ENCODE measurements around the gene SLC25A28. TPM values are rescaled to one million over a fixed set of nuclear protein-coding genes. Genes with fewer than 3 reads are reported as not detected.

Gene SLC25A28
- polyA plus RNA-seq, 1 donor from 2014 or later, result 79.9 TPM

- H2AFZ ChIP-seq (ENCODE audit: low read depth, low read length), result no peak overlapping the region
- H3F3A ChIP-seq (ENCODE audit: insufficient read depth, low read length, poor library complexity, severe bottlenecking), result no peaks in the 10 kb centered on the region
- H3K9me3 ChIP-seq (ENCODE audit: low read length), result no peaks in the 10 kb centered on the region
- no peak overlapping the region for H3K4me3 ChIP-seq (ENCODE audit: low read length)
- no peaks in the 10 kb centered on the region for H3K9me2 ChIP-seq (ENCODE audit: insufficient read depth, low read length)
- no peaks in the 10 kb centered on the region for H4K20me1 ChIP-seq (ENCODE audit: insufficient read depth)
- no peaks in the 10 kb centered on the region for H3K36me3 ChIP-seq (ENCODE audit: insufficient read depth, low read length)
- H3K9ac ChIP-seq (ENCODE audit: low read length), result no peak overlapping the region
- H3K27me3 ChIP-seq (ENCODE audit: insufficient read depth, low read depth, low read length), result no peaks in the 10 kb centered on the region
- no peaks in the 10 kb centered on the region for H3K79me2 ChIP-seq (replicated peaks; ENCODE audit: insufficient read depth, low read length)
- H3K27ac ChIP-seq (ENCODE audit: low read length), result no peak overlapping the region
- TF ChIP-seq MXI1 (conservative IDR thresholded peaks at IDR 0.05; ENCODE audit: poor library complexity, severe bottlenecking) (no peak), TAF1 (IDR thresholded peaks at IDR 0.05; ENCODE audit: low read depth) (no peak), RAD21 (conservative IDR thresholded peaks at IDR 0.05) (no peak), POLR2AphosphoS5 (IDR thresholded peaks at IDR 0.05) (no peak)
- no peak overlapping the region for H3K4me2 ChIP-seq (ENCODE audit: low read length)
Measured at GRCh38 chr10:99565166-99565565, 55.1 kb downstream of the SLC25A28 start.

DNA sequence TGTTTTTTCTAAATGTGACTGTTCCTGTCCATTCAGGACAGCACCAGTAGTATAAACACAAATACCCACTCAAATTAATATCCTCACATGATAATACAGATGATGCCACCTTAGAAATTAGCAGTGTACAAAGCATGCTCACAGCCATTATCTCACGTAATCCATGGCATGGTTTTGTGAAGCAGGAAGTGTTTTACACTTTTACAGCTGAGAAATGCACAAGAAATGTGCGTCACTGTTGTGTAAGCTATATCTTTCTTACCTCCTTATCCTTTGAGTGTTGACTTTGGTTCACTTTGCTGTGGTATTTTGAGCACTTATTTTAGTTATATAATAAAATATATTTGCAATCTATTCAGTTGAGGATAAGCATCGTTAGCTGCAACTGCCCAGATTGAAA, 55.9 kb downstream of the SLC25A28 start:
- H3K9ac ChIP-seq (ENCODE audit: low read length), result no peak overlapping the region
- H3K27me3 ChIP-seq (ENCODE audit: insufficient read depth, low read depth, low read length), result no peaks in the 10 kb centered on the region
- no peaks in the 10 kb centered on the region for H3K9me3 ChIP-seq (ENCODE audit: low read length)
- H3K4me2 ChIP-seq (ENCODE audit: low read length), result no peak overlapping the region
- no peak overlapping the region for H2AFZ ChIP-seq (ENCODE audit: low read depth, low read length)
- no peak overlapping the region for H3K27ac ChIP-seq (ENCODE audit: low read length)
- H4K20me1 ChIP-seq (ENCODE audit: insufficient read depth), result no peaks in the 10 kb centered on the region
- no peaks in the 10 kb centered on the region for H3K79me2 ChIP-seq (replicated peaks; ENCODE audit: insufficient read depth, low read length)
- H3F3A ChIP-seq (ENCODE audit: insufficient read depth, low read length, poor library complexity, severe bottlenecking), result no peaks in the 10 kb centered on the region
- H3K36me3 ChIP-seq (ENCODE audit: insufficient read depth, low read length), result no peaks in the 10 kb centered on the region
- H3K9me2 ChIP-seq (ENCODE audit: insufficient read depth, low read length), result no peaks in the 10 kb centered on the region
- no peak overlapping the region for H3K4me3 ChIP-seq (ENCODE audit: low read length)
- TF ChIP-seq, protein P1, sequence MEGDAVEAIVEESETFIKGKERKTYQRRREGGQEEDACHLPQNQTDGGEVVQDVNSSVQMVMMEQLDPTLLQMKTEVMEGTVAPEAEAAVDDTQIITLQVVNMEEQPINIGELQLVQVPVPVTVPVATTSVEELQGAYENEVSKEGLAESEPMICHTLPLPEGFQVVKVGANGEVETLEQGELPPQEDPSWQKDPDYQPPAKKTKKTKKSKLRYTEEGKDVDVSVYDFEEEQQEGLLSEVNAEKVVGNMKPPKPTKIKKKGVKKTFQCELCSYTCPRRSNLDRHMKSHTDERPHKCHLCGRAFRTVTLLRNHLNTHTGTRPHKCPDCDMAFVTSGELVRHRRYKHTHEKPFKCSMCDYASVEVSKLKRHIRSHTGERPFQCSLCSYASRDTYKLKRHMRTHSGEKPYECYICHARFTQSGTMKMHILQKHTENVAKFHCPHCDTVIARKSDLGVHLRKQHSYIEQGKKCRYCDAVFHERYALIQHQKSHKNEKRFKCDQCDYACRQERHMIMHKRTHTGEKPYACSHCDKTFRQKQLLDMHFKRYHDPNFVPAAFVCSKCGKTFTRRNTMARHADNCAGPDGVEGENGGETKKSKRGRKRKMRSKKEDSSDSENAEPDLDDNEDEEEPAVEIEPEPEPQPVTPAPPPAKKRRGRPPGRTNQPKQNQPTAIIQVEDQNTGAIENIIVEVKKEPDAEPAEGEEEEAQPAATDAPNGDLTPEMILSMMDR (IDR thresholded peaks at IDR 0.05; ENCODE audit: poor library complexity, severe bottlenecking), result no peak
- TF ChIP-seq, protein P2, sequence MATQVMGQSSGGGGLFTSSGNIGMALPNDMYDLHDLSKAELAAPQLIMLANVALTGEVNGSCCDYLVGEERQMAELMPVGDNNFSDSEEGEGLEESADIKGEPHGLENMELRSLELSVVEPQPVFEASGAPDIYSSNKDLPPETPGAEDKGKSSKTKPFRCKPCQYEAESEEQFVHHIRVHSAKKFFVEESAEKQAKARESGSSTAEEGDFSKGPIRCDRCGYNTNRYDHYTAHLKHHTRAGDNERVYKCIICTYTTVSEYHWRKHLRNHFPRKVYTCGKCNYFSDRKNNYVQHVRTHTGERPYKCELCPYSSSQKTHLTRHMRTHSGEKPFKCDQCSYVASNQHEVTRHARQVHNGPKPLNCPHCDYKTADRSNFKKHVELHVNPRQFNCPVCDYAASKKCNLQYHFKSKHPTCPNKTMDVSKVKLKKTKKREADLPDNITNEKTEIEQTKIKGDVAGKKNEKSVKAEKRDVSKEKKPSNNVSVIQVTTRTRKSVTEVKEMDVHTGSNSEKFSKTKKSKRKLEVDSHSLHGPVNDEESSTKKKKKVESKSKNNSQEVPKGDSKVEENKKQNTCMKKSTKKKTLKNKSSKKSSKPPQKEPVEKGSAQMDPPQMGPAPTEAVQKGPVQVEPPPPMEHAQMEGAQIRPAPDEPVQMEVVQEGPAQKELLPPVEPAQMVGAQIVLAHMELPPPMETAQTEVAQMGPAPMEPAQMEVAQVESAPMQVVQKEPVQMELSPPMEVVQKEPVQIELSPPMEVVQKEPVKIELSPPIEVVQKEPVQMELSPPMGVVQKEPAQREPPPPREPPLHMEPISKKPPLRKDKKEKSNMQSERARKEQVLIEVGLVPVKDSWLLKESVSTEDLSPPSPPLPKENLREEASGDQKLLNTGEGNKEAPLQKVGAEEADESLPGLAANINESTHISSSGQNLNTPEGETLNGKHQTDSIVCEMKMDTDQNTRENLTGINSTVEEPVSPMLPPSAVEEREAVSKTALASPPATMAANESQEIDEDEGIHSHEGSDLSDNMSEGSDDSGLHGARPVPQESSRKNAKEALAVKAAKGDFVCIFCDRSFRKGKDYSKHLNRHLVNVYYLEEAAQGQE (IDR thresholded peaks at IDR 0.05; ENCODE audit: borderline replicate concordance), result no peak
- TF ChIP-seq TAF1 (IDR thresholded peaks at IDR 0.05; ENCODE audit: low read depth), result no peak
- no peak for TF ChIP-seq RAD21 (conservative IDR thresholded peaks at IDR 0.05)
- no peak for TF ChIP-seq EP300 (conservative IDR thresholded peaks at IDR 0.05; ENCODE audit: poor library complexity, severe bottlenecking)
- TF ChIP-seq EZH2 (IDR thresholded peaks at IDR 0.05; ENCODE audit: borderline replicate concordance, insufficient read depth, low read length, poor library complexity, severe bottlenecking), result no peak
- no peak for TF ChIP-seq SMC3 (conservative IDR thresholded peaks at IDR 0.05; ENCODE audit: poor library complexity)
- no peak for TF ChIP-seq POLR2AphosphoS5 (IDR thresholded peaks at IDR 0.05)
- no peak for TF ChIP-seq MXI1 (conservative IDR thresholded peaks at IDR 0.05; ENCODE audit: poor library complexity, severe bottlenecking)

GRCh38 chr10:99562631-99563030, 57.6 kb downstream of the SLC25A28 start:
- no peaks in the 10 kb centered on the region for H3K9me3 ChIP-seq (ENCODE audit: low read length)
- no peaks in the 10 kb centered on the region for H3F3A ChIP-seq (ENCODE audit: insufficient read depth, low read length, poor library complexity, severe bottlenecking)
- H3K9ac ChIP-seq (ENCODE audit: low read length), result no peak overlapping the region
- no peaks in the 10 kb centered on the region for H3K79me2 ChIP-seq (replicated peaks; ENCODE audit: insufficient read depth, low read length)
- no peaks in the 10 kb centered on the region for H3K36me3 ChIP-seq (ENCODE audit: insufficient read depth, low read length)
- no peak overlapping the region for H2AFZ ChIP-seq (ENCODE audit: low read depth, low read length)
- H3K4me2 ChIP-seq (ENCODE audit: low read length), result no peak overlapping the region
- H3K9me2 ChIP-seq (ENCODE audit: insufficient read depth, low read length), result no peaks in the 10 kb centered on the region
- TF ChIP-seq EZH2 (IDR thresholded peaks at IDR 0.05; ENCODE audit: borderline replicate concordance, insufficient read depth, low read length, poor library complexity, severe bottlenecking) (no peak), SMC3 (conservative IDR thresholded peaks at IDR 0.05; ENCODE audit: poor library complexity) (no peak), MXI1 (conservative IDR thresholded peaks at IDR 0.05; ENCODE audit: poor library complexity, severe bottlenecking) (no peak), RAD21 (conservative IDR thresholded peaks at IDR 0.05) (no peak), EP300 (conservative IDR thresholded peaks at IDR 0.05; ENCODE audit: poor library complexity, severe bottlenecking) (no peak), TAF1 (IDR thresholded peaks at IDR 0.05; ENCODE audit: low read depth) (no peak), POLR2AphosphoS5 (IDR thresholded peaks at IDR 0.05) (no peak)
- TF ChIP-seq, protein P2 (IDR thresholded peaks at IDR 0.05; ENCODE audit: borderline replicate concordance), result no peak
- TF ChIP-seq, protein P1 (IDR thresholded peaks at IDR 0.05; ENCODE audit: poor library complexity, severe bottlenecking), result no peak
- no peak overlapping the region for H3K27ac ChIP-seq (ENCODE audit: low read length)
- H4K20me1 ChIP-seq (ENCODE audit: insufficient read depth), result no peaks in the 10 kb centered on the region
- H3K4me3 ChIP-seq (ENCODE audit: low read length), result no peak overlapping the region
- H3K27me3 ChIP-seq (ENCODE audit: insufficient read depth, low read depth, low read length), result no peaks in the 10 kb centered on the region

Data from neural cell (in vitro differentiated cells).